Endothelial cell of umbilical vein (primary cell): ENCODE data around the gene MVB12B. TPM values are rescaled to one million over a fixed set of nuclear protein-coding genes. Genes with fewer than 3 reads are reported as not detected.

ENCODE experiments used
- BruUV-seq: library from RNA; stranded (reverse); fragments of 400-500 nt; replicated peaks from 2 replicates; lab custom pipeline; 2021; lab: Mats Ljungman, UMichigan
- CTCF ChIA-PET: fragments of 300-600, 350-600 bp; sonication (Branson Sonifier 250); formaldehyde crosslinking; loops from one replicate; lab custom pipeline; 2021; ENCODE audit warnings: antibody characterized with exemption, inconsistent platforms; lab: Charles Lee
- POLR2A ChIA-PET: fragments of 300-600, 350-600 bp; sonication (Branson Sonifier 250); formaldehyde crosslinking; loops from one replicate; lab custom pipeline; 2021; ENCODE audit warnings: antibody characterized with exemption, inconsistent platforms; lab: Charles Lee
- DNase-seq: peaks from one replicate; pipeline ENCODE4 v3.0.0-alpha.2; 2011; ENCODE audit warnings: low read depth, low spot score
- FAIRE-seq: peaks from 2 replicates; lab custom pipeline; 2011; peaks lifted over from hg19 to GRCh38; lab: Jason Lieb, UNC
- H2AFZ ChIP-seq: 2 replicates; pipeline ENCODE4 v1.6.0; 2012; ENCODE audit warnings: low read depth, low read length, control low read depth, inconsistent platforms
- H3K27ac ChIP-seq: 2 replicates; pipeline ENCODE4 v1.5.1; 2011; ENCODE audit warnings: low read depth, mild to moderate bottlenecking, control low read depth, low read length, moderate library complexity; ENCODE audit not compliant: insufficient read depth
- H3K27me3 ChIP-seq, 2 experiments: 2 replicates each; pipeline versions ENCODE4 v1.6.0 to v1.6.1; 2011; ENCODE audit warnings: low read length in 2 of 2, mixed read lengths in 1 of 2; ENCODE audit not compliant: control insufficient read depth in 2 of 2, insufficient read depth in 2 of 2
- H3K36me3 ChIP-seq, 2 experiments: 2 replicates in 1 of 2; 3 replicates in 1 of 2; pipeline ENCODE4 v1.5.1; 2011; ENCODE audit warnings: low read length in 2 of 2, mild to moderate bottlenecking in 1 of 2, moderate library complexity in 1 of 2; ENCODE audit not compliant: control insufficient read depth in 2 of 2, insufficient read depth in 2 of 2; ENCODE audit errors: extremely low read depth in 1 of 2
- H3K4me1 ChIP-seq: 3 replicates; pipeline ENCODE4 v1.5.1; 2011; ENCODE audit warnings: mild to moderate bottlenecking, low read length; ENCODE audit not compliant: control insufficient read depth, insufficient read depth; ENCODE audit errors: extremely low read depth
- H3K4me2 ChIP-seq: 2 replicates; pipeline ENCODE4 v1.6.1; 2011; ENCODE audit warnings: low read length, control low read depth, mixed read lengths; ENCODE audit not compliant: insufficient read depth
- H3K4me3 ChIP-seq, 3 experiments: fragments of 200-600 bp in 1 of 3; sonication (generic), shearing (Covaris generic) in 1 of 3; replicated peaks in 1 of 3; 2 replicates each; pipeline ENCODE4 v1.5.1; 2011 to 2016; ENCODE audit warnings: control low read depth in 3 of 3, low read length in 3 of 3, mild to moderate bottlenecking in 2 of 3, inconsistent platforms in 1 of 3, low read depth in 1 of 3, moderate library complexity in 1 of 3; ENCODE audit not compliant: insufficient read depth in 1 of 3
- H3K79me2 ChIP-seq: 2 replicates; pipeline ENCODE4 v1.6.0; 2012; ENCODE audit warnings: low read length, inconsistent platforms; ENCODE audit not compliant: control insufficient read depth, insufficient read depth
- H3K9ac ChIP-seq: replicated peaks from 2 replicates; pipeline ENCODE3; 2011; ENCODE audit warnings: low read length, control low read depth; ENCODE audit not compliant: insufficient read depth; ENCODE audit errors: extremely low read depth
- H3K9me1 ChIP-seq: replicated peaks from 3 replicates; pipeline ENCODE4 v1.6.0; 2011; ENCODE audit warnings: mild to moderate bottlenecking, low read length; ENCODE audit not compliant: control insufficient read depth, insufficient read depth; ENCODE audit errors: extremely low read depth
- H3K9me3 ChIP-seq: replicated peaks from 2 replicates; pipeline ENCODE4 v1.5.1; 2012; ENCODE audit warnings: low read length, inconsistent platforms; ENCODE audit not compliant: control insufficient read depth, insufficient read depth
- H4K20me1 ChIP-seq: replicated peaks from 2 replicates; pipeline ENCODE3; 2011; ENCODE audit warnings: mild to moderate bottlenecking, low read length; ENCODE audit not compliant: control insufficient read depth, insufficient read depth; ENCODE audit errors: extremely low read depth
- EZH2 ChIP-seq: IDR thresholded peaks from 2 replicates; pipeline ENCODE4 v1.6.1; 2012; ENCODE audit warnings: borderline replicate concordance, low read depth, mild to moderate bottlenecking, moderate library complexity, low read length, inconsistent platforms; ENCODE audit not compliant: severe bottlenecking
- FOS ChIP-seq: IDR thresholded peaks from 2 replicates; pipeline ENCODE4 v1.6.1; 2011; ENCODE audit warnings: mild to moderate bottlenecking, low read length, moderate library complexity, borderline replicate concordance; ENCODE audit not compliant: insufficient read depth
- GATA2 ChIP-seq: IDR thresholded peaks from 2 replicates; pipeline ENCODE4 v1.7.0; 2011; ENCODE audit warnings: low read depth, mild to moderate bottlenecking, moderate library complexity, mixed read lengths, low read length; ENCODE audit not compliant: insufficient read length, insufficient read depth
- JUN ChIP-seq: IDR thresholded peaks from 2 replicates; pipeline ENCODE4 v1.6.1; 2011; ENCODE audit warnings: borderline replicate concordance, low read depth; ENCODE audit not compliant: insufficient read length, insufficient read depth
- MYC ChIP-seq: IDR thresholded peaks from one replicate; pipeline ENCODE4 v1.6.1; 2011; ENCODE audit warnings: mild to moderate bottlenecking, low read depth, low read length
- POLR2A ChIP-seq: IDR thresholded peaks from 2 replicates; pipeline ENCODE4 v1.6.1; 2012; ENCODE audit warnings: low read depth, mild to moderate bottlenecking, control low read depth, low read length
- POLR2AphosphoS5 ChIP-seq: IDR thresholded peaks from 2 replicates; pipeline ENCODE4 v1.6.1; 2012; ENCODE audit warnings: low read depth, mild to moderate bottlenecking, control low read depth, low read length, moderate library complexity; ENCODE audit not compliant: insufficient read depth
- dilution Hi-C: fragments of 300-500 bp; cut with MboI; formaldehyde crosslinking; loops from one replicate; pipeline ENCODE4 v1.15.0; 2019; ENCODE audit warnings: low sequenced_read_pairs; ENCODE audit not compliant: extremely low pct_ligation_motif_present
- intact Hi-C: fragments of 100-400 bp; cut with micrococcal nuclease; formaldehyde crosslinking; loops from one replicate; pipeline ENCODE4 v1.10.0; 2022
- polyA plus RNA-seq, 4 experiments: library from polyadenylated mRNA; depleted of rRNA in 3 of 4; stranded (reverse) in 3 of 4; unstranded in 1 of 4; fragments of >200 nt; gene quantifications; 2 replicates each; pipeline versions ENCODE4 v1.2.1 to v1.2.3, GENCODE V29; 2011 to 2012; ENCODE audit warnings: missing spikeins in 1 of 4
- total RNA-seq: library from RNA; stranded (reverse); gene quantifications from 2 replicates; pipeline ENCODE4 v1.2.3, GENCODE V29; 2021
- TF ChIP-seq, protein P1 (sequence below), 2 donors: IDR thresholded peaks; 1 replicate in 1 of 2; 2 replicates in 1 of 2; pipeline ENCODE4 v1.5.1; 2011; ENCODE audit warnings: low read length in 2 of 2, mild to moderate bottlenecking in 2 of 2, moderate library complexity in 2 of 2, control low read depth in 1 of 2, inconsistent platforms in 1 of 2, low read depth in 1 of 2; ENCODE audit not compliant: insufficient read depth in 1 of 2; ENCODE audit errors: extremely low read depth in 1 of 2
- TF ChIP-seq, protein P2 (sequence below): IDR thresholded peaks from 2 replicates; pipeline ENCODE4 v1.6.1; 2011; ENCODE audit not compliant: insufficient read depth, insufficient read length

MVB12B gene
- total and polyA plus RNA-seq, 2 donors (not counting 3 experiments of a cell fraction or from before 2014, with no cell fraction given), result 6.6 to 17.3 TPM

GRCh38 chr9:126490871-126491567 lies 164.4 kb downstream of the MVB12B start:
- Histone ChIP-seq H3K27ac (no peak overlapping the region), H3K4me2 (no peak overlapping the region), H3K79me2 (no peaks in the 10 kb centered on the region), H3K4me3 (no peak overlapping the region), H3K9me3 (no peaks in the 10 kb centered on the region), H2AFZ (no peak overlapping the region), H3K9ac (no peak overlapping the region), H3K36me3 (no peaks in the 10 kb centered on the region), H3K27me3 (no peaks in the 10 kb centered on the region), H3K9me1 (no peaks in the 10 kb centered on the region), H4K20me1 (no peaks in the 10 kb centered on the region), H3K4me1 (no peaks in the 10 kb centered on the region)
- DNase-seq (peak; percentile 65), FAIRE-seq (peak; percentile 87)
- intact Hi-C loops (loop anchor here (1.0 to 5.0 kb wide), 5 partner anchors 93 to 1084 kb away; no protein-coding TSS in a partner anchor), dilution Hi-C loops (no loop called here)
- ChIA-PET POLR2A (no interaction called here), CTCF (interaction anchor here (0.6 to 4.7 kb wide), 30 partner anchors 9 to 1235 kb away, joined by 3 to 91 read pairs (median 4); no protein-coding TSS in a partner anchor)
- no peak for TF ChIP-seq POLR2AphosphoS5
- no peak for TF ChIP-seq GATA2
- TF ChIP-seq, protein P1, sequence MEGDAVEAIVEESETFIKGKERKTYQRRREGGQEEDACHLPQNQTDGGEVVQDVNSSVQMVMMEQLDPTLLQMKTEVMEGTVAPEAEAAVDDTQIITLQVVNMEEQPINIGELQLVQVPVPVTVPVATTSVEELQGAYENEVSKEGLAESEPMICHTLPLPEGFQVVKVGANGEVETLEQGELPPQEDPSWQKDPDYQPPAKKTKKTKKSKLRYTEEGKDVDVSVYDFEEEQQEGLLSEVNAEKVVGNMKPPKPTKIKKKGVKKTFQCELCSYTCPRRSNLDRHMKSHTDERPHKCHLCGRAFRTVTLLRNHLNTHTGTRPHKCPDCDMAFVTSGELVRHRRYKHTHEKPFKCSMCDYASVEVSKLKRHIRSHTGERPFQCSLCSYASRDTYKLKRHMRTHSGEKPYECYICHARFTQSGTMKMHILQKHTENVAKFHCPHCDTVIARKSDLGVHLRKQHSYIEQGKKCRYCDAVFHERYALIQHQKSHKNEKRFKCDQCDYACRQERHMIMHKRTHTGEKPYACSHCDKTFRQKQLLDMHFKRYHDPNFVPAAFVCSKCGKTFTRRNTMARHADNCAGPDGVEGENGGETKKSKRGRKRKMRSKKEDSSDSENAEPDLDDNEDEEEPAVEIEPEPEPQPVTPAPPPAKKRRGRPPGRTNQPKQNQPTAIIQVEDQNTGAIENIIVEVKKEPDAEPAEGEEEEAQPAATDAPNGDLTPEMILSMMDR (IDR thresholded peaks at IDR 0.05; ENCODE audit: extremely low read depth in 1 of 2, insufficient read depth in 1 of 2, low read depth in 1 of 2, low read length in 2 of 2), result peak; percentile 70 to 79
- TF ChIP-seq MYC, result no peak
- no TSS peak for BruUV-seq

GRCh38 chr9:126491568-126491879 lies 164.9 kb downstream of the MVB12B start:
- DNase-seq, result no peak
- BruUV-seq, result no TSS peak
- ChIA-PET CTCF (interaction anchor here (0.6 to 4.7 kb wide), 28 partner anchors 10 to 1236 kb away, joined by 3 to 91 read pairs (median 4); no protein-coding TSS in a partner anchor), POLR2A (no interaction called here)
- Histone ChIP-seq H3K79me2 (no peaks in the 10 kb centered on the region), H3K4me3 (no peak overlapping the region), H3K27me3 (no peaks in the 10 kb centered on the region), H3K4me1 (no peaks in the 10 kb centered on the region), H3K36me3 (no peaks in the 10 kb centered on the region), H3K9ac (no peak overlapping the region), H3K4me2 (no peak overlapping the region), H3K9me1 (no peaks in the 10 kb centered on the region), H4K20me1 (no peaks in the 10 kb centered on the region), H3K27ac (no peak overlapping the region), H2AFZ (no peak overlapping the region), H3K9me3 (no peaks in the 10 kb centered on the region)
- TF ChIP-seq, protein P2, sequence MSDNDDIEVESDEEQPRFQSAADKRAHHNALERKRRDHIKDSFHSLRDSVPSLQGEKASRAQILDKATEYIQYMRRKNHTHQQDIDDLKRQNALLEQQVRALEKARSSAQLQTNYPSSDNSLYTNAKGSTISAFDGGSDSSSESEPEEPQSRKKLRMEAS, result no peak
- TF ChIP-seq MYC (no peak), JUN (no peak), POLR2AphosphoS5 (no peak), EZH2 (no peak), GATA2 (no peak), FOS (no peak), POLR2A (no peak)
- TF ChIP-seq, protein P1 (IDR thresholded peaks at IDR 0.05; ENCODE audit: extremely low read depth in 1 of 2, insufficient read depth in 1 of 2, low read depth in 1 of 2, low read length in 2 of 2), result no peak
- no peak for FAIRE-seq
- intact Hi-C loops (loop anchor here (1.0 to 5.0 kb wide), 5 partner anchors 93 to 1084 kb away; no protein-coding TSS in a partner anchor), dilution Hi-C loops (no loop called here)
